Raji (cell line): Measurements from ENCODE around the gene GPC2.

ENCODE experiments used
- POLR2A ChIP-seq: IDR thresholded peaks from 2 replicates; pipeline ENCODE4 v1.6.1; 2011; ENCODE audit warnings: low read depth, low read length, control low read depth; ENCODE audit not compliant: insufficient read depth

GPC2 gene

GRCh38 chr7:100157334-100158228 is 19.6 kb downstream of the GPC2 start:
- peak; percentile 28; the same call in 1 of the 2 replicates for TF ChIP-seq POLR2A

GRCh38 chr7:100157069-100157333 is 20.2 kb downstream of the GPC2 start:
- TF ChIP-seq POLR2A = no peak

- no peak; the same call in 1 of the 2 replicates for TF ChIP-seq POLR2A
Measured at GRCh38 chr7:100156331-100157068, 20.7 kb downstream of the GPC2 start.

GRCh38 chr7:100155553-100156317 is 21.4 kb downstream of the GPC2 start:
- TF ChIP-seq POLR2A = 0 out of 2 replicates have a peak, but pooled peaks have one; percentile 4

GRCh38 chr7:100154651-100155491 is 22.3 kb downstream of the GPC2 start:
- no peak for TF ChIP-seq POLR2A

- TF ChIP-seq POLR2A = no peak; the same call in 1 of the 2 replicates
Measured at GRCh38 chr7:100153708-100154535, 23.3 kb downstream of the GPC2 start.

GRCh38 chr7:100152937-100153666 is 24.1 kb downstream of the GPC2 start:
- TF ChIP-seq POLR2A = no peak

- no peak for TF ChIP-seq POLR2A
Measured at GRCh38 chr7:100152404-100152803, 24.8 kb downstream of the GPC2 start.

GRCh38 chr7:100148559-100149328 is 28.4 kb downstream of the GPC2 start, which contains the start of gene LAMTOR4:
Gene LAMTOR4 (plus strand): TSS chr7:100148918. CDS start chr7:100148973, 55 bp downstream.
- TF ChIP-seq POLR2A = peak; percentile 93

- TF ChIP-seq POLR2A = no peak
Measured at GRCh38 chr7:100148225-100148558, 29.0 kb downstream of the GPC2 start.

GRCh38 chr7:100147278-100147677 is 29.9 kb downstream of the GPC2 start:
- TF ChIP-seq POLR2A = no peak

GRCh38 chr7:100142461-100142860 is 34.7 kb downstream of the GPC2 start:
- no peak for TF ChIP-seq POLR2A
